Keratinocyte (primary cell): ENCODE data around the gene MGAT5. TPM values are rescaled to one million over a fixed set of nuclear protein-coding genes. Genes with fewer than 3 reads are reported as not detected.

Experiments used
- DNase-seq: peaks from one replicate; pipeline ENCODE4 v3.0.0-alpha.2; 2011; ENCODE audit warnings: low read depth, missing footprints, low spot score
- FAIRE-seq: peaks from 2 replicates; lab custom pipeline; 2011; peaks lifted over from hg19 to GRCh38; lab: Jason Lieb, UNC
- H2AFZ ChIP-seq: 2 replicates; pipeline ENCODE4 v1.6.0; 2012; ENCODE audit warnings: low read length, control low read depth, inconsistent platforms; ENCODE audit not compliant: control insufficient read depth
- H3K27ac ChIP-seq: 2 replicates; pipeline ENCODE4 v1.5.1; 2011; ENCODE audit warnings: low read length; ENCODE audit not compliant: control insufficient read depth, insufficient read depth
- H3K27me3 ChIP-seq: 3 replicates; pipeline ENCODE4 v1.6.0; 2011; ENCODE audit warnings: low read length; ENCODE audit not compliant: control insufficient read depth, insufficient read depth; ENCODE audit errors: extremely low read depth
- H3K36me3 ChIP-seq, 2 experiments: 2 replicates in 1 of 2; 3 replicates in 1 of 2; pipeline ENCODE4 v1.5.1; 2011; ENCODE audit warnings: low read length in 2 of 2, mild to moderate bottlenecking in 1 of 2; ENCODE audit not compliant: control insufficient read depth in 2 of 2, insufficient read depth in 2 of 2; ENCODE audit errors: extremely low read depth in 1 of 2
- H3K4me1 ChIP-seq: 3 replicates; pipeline ENCODE4 v1.5.1; 2011; ENCODE audit warnings: low read length; ENCODE audit not compliant: control insufficient read depth, insufficient read depth; ENCODE audit errors: extremely low read depth
- H3K4me2 ChIP-seq: 3 replicates; pipeline ENCODE4 v1.6.0; 2011; ENCODE audit warnings: low read depth, low read length; ENCODE audit not compliant: control insufficient read depth, insufficient read depth; ENCODE audit errors: extremely low read depth
- H3K4me3 ChIP-seq, 3 experiments: fragments of 200-600 bp in 1 of 3; sonication (generic) in 1 of 3; 2 replicates in 2 of 3; 3 replicates in 1 of 3; pipeline ENCODE4 v1.5.1; 2011 to 2016; ENCODE audit warnings: low read length in 3 of 3, mild to moderate bottlenecking in 3 of 3, control low read depth in 2 of 3, inconsistent platforms in 1 of 3, low read depth in 1 of 3, mixed read lengths in 1 of 3, mixed run types in 1 of 3, moderate library complexity in 1 of 3; ENCODE audit not compliant: control insufficient read depth in 2 of 3, insufficient read depth in 2 of 3; ENCODE audit errors: extremely low read depth in 1 of 3
- H3K79me2 ChIP-seq: 2 replicates; pipeline ENCODE4 v1.6.0; 2012; ENCODE audit warnings: low read length; ENCODE audit not compliant: control insufficient read depth, insufficient read depth
- H3K9ac ChIP-seq: 3 replicates; pipeline ENCODE4 v1.6.0; 2011; ENCODE audit warnings: low read length; ENCODE audit not compliant: control insufficient read depth, insufficient read depth; ENCODE audit errors: extremely low read depth
- H3K9me1 ChIP-seq: 3 replicates; pipeline ENCODE4 v1.6.0; 2011; ENCODE audit warnings: low read length; ENCODE audit not compliant: control insufficient read depth, insufficient read depth; ENCODE audit errors: extremely low read depth
- H3K9me3 ChIP-seq: 2 replicates; pipeline ENCODE4 v1.5.1; 2012; ENCODE audit warnings: low read depth, low read length; ENCODE audit not compliant: control insufficient read depth
- H4K20me1 ChIP-seq: 3 replicates; pipeline ENCODE4 v1.6.0; 2011; ENCODE audit warnings: low read length; ENCODE audit not compliant: control insufficient read depth, insufficient read depth; ENCODE audit errors: extremely low read depth
- EZH2 ChIP-seq: IDR thresholded peaks from one replicate; pipeline ENCODE4 v1.6.1; 2012; ENCODE audit warnings: inconsistent platforms, mild to moderate bottlenecking, low read length, moderate library complexity
- dilution Hi-C: fragments of 300-500 bp; cut with MboI; formaldehyde crosslinking; loops from one replicate; pipeline ENCODE4 v1.7.0; 2020; ENCODE audit warnings: low sequenced_read_pairs; ENCODE audit not compliant: extremely low pct_ligation_motif_present
- polyA plus RNA-seq, 5 experiments: library from polyadenylated mRNA; depleted of rRNA in 3 of 5; stranded (reverse) in 3 of 5; stranded (forward) in 1 of 5; unstranded in 1 of 5; fragments of >200 nt; gene quantifications; 1 replicate in 1 of 5; 2 replicates in 3 of 5; 3 replicates in 1 of 5; pipeline versions ENCODE4 v1.2.1 to v1.2.3, GENCODE V29; 2011 to 2012; ENCODE audit warnings: missing spikeins in 2 of 5, low read depth in 1 of 5, low replicate concordance in 1 of 5
- TF ChIP-seq, protein P1 (sequence below), 3 experiments: IDR thresholded peaks in 1 of 3; conservative IDR thresholded peaks in 1 of 3; optimal IDR thresholded peaks in 1 of 3; 2 replicates in 2 of 3; 3 replicates in 1 of 3; pipeline versions ENCODE3 to v1.5.1; 2011; ENCODE audit warnings: low read length in 3 of 3, mild to moderate bottlenecking in 3 of 3, moderate library complexity in 2 of 3, control low read depth in 1 of 3, inconsistent platforms in 1 of 3; ENCODE audit not compliant: insufficient read depth in 2 of 3; ENCODE audit errors: extremely low read depth in 1 of 3

The MGAT5 gene
- polyA plus RNA-seq, 1 donor (not counting 4 experiments of a cell fraction or from before 2014, with no cell fraction given), result 23.0 TPM

DNA sequence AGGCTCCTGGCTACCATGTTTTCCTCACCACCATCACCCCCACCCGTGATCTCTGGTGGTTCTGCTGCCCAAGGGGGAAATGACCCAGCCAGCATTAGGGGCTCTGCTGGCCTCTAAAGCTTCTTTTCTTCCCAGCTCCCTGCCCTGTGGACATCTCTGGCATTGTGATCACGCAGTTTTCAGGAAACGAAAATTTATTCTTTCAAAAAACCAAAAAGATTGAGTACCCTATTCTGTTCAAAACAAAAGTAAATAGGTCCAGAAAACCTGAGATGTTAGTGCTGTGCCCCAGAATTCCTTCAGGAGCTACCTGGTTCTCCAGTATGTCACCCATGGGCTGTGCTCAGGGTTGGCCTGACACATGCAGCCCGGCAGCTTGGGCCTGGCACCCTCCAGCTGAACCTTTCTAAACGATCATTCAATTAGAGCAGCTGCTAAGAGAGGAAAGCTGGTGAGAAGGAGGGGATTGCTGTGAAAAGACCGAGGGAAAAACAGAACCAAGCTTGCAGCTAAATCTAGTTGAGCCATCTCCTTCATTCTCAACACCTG, 157.5 kb downstream of the MGAT5 start:
- FAIRE-seq, result no peak
- H4K20me1 ChIP-seq, result no peaks in the 10 kb centered on the region
- dilution Hi-C loops, result no loop called here

DNA sequence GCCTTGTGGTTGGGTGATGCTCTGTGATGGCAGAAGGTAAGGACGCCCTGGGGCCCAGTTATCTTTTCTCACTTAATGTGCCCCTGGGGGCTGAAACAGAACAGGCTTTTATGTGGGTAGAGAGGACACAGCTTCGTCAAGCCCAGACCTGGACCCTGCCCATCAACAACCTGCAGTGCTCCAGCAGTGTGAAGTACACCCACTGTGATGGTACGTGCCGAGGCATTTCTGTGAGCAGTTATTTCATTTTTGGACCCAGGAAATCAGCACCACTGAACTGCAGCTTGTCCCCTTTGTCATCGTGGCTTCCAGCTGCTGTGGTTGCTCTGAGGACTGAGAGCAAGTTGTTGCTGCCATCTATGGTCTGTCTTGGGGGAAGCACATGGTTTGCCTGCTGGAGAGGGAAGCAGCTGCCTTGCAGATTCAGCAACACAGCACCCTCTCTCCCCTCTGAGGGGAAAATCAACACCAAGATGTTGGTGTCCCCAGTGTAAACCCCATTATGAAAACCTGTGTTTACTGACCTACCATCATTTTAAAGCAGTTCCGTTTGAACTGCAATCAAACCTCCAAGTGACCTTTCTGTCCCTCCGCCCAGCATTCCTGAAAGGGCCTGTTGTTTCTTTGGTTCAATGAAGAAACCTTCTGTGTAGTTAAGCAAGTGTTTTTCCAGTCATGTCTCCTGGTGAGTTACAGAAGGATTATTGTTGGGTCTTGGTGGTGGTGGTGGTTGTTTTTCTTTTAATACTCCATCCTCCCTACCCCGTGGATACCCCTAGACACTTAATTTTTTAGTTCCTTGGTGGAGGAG, 158.2 kb downstream of the MGAT5 start:
- H3K79me2 ChIP-seq, result no peaks in the 10 kb centered on the region
- H3K36me3 ChIP-seq, result peaks cover 0 to 2% of the 10 kb centered on the region in 2 experiments
- H3K4me2 ChIP-seq, result no peak overlapping the region
- peaks cover 27% of the 10 kb centered on the region for H3K4me1 ChIP-seq
- DNase-seq, result no peak
- H3K27me3 ChIP-seq, result no peaks in the 10 kb centered on the region
- no peaks in the 10 kb centered on the region for H3K9me1 ChIP-seq
- no peak overlapping the region for H3K9ac ChIP-seq
- H3K4me3 ChIP-seq, result no peak overlapping the region
- H3K9me3 ChIP-seq, result no peaks in the 10 kb centered on the region
- TF ChIP-seq, protein P1, sequence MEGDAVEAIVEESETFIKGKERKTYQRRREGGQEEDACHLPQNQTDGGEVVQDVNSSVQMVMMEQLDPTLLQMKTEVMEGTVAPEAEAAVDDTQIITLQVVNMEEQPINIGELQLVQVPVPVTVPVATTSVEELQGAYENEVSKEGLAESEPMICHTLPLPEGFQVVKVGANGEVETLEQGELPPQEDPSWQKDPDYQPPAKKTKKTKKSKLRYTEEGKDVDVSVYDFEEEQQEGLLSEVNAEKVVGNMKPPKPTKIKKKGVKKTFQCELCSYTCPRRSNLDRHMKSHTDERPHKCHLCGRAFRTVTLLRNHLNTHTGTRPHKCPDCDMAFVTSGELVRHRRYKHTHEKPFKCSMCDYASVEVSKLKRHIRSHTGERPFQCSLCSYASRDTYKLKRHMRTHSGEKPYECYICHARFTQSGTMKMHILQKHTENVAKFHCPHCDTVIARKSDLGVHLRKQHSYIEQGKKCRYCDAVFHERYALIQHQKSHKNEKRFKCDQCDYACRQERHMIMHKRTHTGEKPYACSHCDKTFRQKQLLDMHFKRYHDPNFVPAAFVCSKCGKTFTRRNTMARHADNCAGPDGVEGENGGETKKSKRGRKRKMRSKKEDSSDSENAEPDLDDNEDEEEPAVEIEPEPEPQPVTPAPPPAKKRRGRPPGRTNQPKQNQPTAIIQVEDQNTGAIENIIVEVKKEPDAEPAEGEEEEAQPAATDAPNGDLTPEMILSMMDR (optimal IDR thresholded peaks at IDR 0.05 in 1 of 3, IDR thresholded peaks at IDR 0.05 in 1 of 3, conservative IDR thresholded peaks at IDR 0.05 in 1 of 3; ENCODE audit: extremely low read depth in 1 of 3, insufficient read depth in 2 of 3, low read length in 3 of 3), result peak; percentile 77 to 95 (median 84)
- no peak for TF ChIP-seq EZH2
- no peak overlapping the region for H2AFZ ChIP-seq
- FAIRE-seq, result peak; percentile 76
- H3K27ac ChIP-seq, result no peak overlapping the region
- no peaks in the 10 kb centered on the region for H4K20me1 ChIP-seq
- dilution Hi-C loops, result no loop called here

More for the DNA sequence above, 157.5 kb downstream of the MGAT5 start:
- no peak overlapping the region for H3K9ac ChIP-seq
- peaks cover 0 to 2% of the 10 kb centered on the region in 2 experiments for H3K36me3 ChIP-seq
- DNase-seq, result no peak
- TF ChIP-seq EZH2, result no peak
- TF ChIP-seq, protein P1 (optimal IDR thresholded peaks at IDR 0.05 in 1 of 3, IDR thresholded peaks at IDR 0.05 in 1 of 3, conservative IDR thresholded peaks at IDR 0.05 in 1 of 3; ENCODE audit: extremely low read depth in 1 of 3, insufficient read depth in 2 of 3, low read length in 3 of 3), result no peak
- no peak overlapping the region for H3K4me3 ChIP-seq
- no peaks in the 10 kb centered on the region for H3K27me3 ChIP-seq
- H3K4me1 ChIP-seq, result peaks cover 31% of the 10 kb centered on the region
- H3K4me2 ChIP-seq, result no peak overlapping the region
- no peak overlapping the region for H3K27ac ChIP-seq
- no peak overlapping the region for H2AFZ ChIP-seq
- no peaks in the 10 kb centered on the region for H3K79me2 ChIP-seq
- no peaks in the 10 kb centered on the region for H3K9me1 ChIP-seq
- H3K9me3 ChIP-seq, result no peaks in the 10 kb centered on the region
